Measurements from ENCODE around the gene SH3BP2.

The SH3BP2 gene

DNA sequence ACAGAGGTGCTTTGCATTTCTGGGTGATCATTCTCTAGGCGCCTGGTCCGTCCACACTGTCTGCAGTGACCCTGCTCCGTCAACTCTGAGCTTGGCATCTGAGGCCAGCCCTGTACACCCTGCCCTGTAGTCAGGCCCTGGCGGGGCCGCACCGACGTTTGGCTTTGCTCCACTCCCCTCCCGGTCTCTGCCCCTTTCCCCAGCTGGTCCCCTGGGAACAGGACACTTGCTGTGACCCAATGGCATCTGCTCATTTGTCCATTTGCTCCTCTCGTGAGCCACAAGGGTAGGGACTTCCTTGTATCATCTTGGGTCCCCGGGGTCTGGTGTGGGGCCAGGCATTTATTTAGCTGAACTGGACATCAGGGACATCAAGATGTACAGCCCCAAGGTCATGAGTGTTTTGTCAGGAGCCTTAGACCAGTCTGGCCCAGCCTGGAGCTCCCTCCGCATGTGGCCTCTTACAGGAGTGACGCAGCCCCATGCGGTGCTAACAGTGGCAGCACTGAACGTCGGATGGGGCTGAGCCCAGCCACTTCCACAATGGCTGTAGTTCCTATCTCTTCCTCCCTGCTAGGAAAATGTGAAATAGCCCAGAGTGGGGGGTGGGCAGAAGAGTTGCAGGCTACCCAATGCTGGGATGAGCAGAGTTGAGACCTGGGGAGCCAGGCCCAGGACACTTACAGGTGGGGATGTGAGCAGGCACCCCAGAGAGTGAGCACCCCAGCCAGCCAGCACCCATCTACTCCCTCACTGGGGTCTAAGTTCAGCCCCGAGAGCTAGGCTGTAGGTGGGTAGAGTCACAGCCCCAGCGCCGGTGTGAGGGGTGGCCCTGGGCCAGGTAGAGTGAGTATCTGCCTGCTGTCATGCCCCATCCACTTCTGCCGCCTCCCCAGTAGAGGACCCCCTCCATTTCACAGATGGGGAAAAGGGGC lies 2.0 kb upstream of the SH3BP2 start:
- DNase-seq (ENCODE audit: low read depth) = no peak

DNA sequence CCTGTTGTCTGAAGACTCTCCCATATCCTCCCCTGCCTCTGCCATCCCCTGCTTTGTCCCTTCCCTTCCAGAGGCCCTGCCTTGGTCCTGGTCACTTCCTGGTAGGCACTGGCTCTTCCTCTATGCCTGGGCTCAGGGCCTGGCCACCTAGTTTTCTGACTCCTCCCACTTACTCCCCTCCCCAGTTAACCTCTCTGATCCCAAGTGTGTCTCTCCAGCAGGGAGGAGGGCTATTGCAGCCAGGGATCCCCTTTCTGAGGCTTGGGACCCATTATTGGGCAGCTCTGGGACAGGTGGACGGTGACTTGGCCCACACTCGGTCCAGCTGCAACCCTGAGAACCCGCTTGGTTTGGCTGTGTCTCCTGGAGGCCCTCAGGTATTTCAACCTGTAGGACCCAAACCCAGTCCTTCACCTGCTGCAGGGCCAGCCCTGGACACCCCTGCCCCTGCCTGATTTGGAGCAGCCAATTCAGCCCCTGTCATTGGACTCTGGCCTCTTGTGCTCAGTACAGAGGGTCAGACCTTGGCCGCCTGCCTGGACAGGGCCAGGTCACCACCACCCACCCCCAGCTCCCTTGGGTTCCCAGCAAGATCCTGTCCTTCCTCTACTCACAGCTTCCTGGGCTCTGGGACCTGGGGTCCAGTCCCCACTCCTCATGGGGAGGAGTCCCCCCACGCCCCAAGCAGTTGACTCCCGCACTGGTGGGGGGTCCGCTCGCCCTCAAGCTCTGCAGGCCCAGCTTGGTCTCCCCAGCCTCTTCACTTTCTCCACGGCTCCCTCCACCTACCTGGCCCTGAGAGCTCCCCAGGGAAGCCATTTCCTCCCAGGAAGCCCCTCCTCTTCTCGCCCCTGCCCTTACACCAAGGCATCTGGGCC lies 1.1 kb upstream of the SH3BP2 start:
- no peak for DNase-seq (ENCODE audit: low read depth)

DNA sequence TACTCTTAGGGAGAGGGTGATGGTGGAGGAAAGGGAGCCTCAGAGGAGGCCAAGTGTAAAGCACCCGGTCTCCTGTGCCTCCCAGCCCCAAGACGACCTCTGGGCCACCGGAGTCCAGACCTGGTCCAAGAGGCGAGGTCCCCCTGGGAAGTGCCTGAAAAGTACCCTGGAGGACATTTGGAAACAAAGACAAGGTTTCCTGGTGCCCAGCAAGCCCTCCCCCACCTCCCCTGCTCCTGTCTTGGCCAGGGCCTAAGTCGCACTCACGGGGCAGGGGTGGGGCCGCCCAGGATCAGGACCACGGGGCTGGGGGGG lies 532 bp upstream of the SH3BP2 start:
- DNase-seq (ENCODE audit: low read depth) = no peak

DNA sequence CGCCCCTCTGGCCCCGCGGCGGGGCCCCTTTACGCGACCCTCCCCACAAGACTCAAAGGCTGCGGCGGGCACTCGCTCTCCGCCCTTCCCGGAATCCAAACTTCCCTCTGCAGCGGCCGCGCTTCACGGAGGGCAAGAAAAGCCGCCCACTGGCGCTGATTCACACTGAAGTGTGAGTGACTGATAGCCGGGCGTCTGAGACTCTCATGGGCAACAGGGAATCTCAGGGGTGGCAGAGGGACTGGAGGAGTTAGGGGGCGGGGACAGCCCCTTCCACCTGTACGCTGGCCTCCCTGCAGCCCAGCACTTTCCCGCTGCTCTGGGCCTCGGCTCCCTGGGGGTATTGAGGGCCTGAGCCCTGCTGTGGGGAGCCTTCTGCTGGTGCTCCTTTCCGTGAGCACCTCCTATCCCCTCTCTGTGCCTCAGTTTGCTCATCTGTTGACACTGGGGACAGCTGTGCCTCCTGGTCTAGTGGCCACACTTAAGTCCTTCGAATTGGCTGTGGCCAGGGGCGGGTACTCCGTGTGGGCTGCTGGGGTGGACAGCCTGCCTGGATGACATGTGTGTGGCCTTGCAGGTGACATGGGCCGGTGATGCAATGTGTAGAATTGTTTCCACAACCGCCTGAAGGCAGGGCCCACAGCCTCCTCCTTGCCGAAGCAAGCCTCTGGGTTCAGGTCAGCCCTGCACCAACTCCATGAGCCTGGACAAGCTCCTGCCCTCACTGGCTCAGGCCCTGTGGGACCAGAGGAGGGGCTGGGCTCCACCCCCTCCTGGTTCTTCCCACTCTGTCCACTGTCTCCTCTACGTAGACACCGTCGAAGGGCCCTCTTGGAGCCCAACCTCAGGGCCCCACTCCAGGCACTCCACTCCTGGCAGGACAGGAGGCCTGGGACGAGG lies 951 bp downstream of the SH3BP2 start:
- DNase-seq (ENCODE audit: low read depth) = peak; percentile 74

DNA sequence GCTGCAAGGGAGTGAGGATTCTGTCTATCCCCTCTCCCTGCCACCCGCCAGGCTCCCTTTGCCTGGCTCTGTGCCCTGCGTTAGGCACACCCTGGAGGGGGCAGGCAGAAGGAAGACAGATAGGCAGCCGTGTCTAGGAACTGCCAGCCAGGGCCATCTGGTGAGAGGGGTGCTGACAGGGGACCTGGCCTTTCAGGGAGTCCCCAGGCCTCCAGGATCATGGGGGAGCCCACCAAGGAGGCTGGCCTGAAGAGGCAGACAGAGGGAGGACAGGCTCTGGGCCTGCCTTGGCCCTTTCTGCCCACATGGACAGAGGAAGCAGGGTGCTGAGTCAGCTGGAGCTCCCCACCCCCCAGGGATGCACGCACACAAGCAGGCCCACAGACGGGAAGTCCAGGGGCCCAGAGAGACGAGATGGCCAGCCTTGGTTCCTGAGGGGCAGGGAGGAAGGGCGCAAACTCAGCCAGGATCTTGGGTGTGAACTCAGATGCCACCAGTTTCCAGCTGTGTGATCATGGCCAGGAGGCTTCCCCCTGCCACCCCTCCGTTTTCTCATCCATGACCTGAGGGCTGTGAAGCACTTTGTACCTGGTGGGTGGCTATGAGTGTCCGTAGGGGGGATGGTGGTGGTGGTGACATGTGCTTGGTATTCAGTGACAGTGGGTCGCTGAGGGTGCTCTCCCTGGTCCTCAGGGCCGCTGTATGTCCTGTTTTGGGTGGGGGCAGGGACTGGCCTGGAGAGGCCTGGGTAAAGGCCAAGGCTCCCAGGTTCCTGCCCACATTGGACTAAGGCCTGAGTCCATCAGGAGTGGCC lies 1.8 kb downstream of the SH3BP2 start:
- peak; percentile 76 for DNase-seq (ENCODE audit: low read depth)

DNA sequence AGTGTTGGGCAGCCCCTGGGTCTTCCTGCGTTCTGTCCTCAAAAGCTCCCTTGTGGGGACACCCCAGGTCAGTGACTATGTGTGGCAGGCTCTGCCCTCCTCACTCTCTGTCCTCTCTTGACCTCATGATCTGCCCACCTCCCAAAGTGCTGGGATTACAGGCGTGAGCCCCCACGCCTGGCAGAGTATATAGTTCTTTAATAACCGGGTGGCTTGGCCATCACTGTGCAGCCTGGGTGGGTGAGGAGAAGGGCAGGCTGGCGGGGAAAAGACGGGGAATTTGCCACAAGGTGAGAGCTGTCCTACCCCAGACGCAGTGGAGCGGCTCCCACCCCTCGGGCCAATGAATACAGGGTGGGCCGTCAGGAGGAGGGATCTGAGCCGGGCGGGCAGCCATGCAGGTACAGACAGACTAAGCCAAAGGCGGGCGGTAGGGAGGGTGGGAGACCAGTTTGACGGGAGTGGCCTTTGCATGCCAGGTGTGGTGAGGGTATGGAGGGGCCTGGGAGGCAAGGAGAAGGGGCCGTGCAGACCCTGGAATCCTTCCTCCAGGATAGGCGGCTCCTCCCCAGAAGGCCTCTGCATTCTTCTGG lies 2.5 kb downstream of the SH3BP2 start:
- DNase-seq (ENCODE audit: low read depth) = no peak

DNA sequence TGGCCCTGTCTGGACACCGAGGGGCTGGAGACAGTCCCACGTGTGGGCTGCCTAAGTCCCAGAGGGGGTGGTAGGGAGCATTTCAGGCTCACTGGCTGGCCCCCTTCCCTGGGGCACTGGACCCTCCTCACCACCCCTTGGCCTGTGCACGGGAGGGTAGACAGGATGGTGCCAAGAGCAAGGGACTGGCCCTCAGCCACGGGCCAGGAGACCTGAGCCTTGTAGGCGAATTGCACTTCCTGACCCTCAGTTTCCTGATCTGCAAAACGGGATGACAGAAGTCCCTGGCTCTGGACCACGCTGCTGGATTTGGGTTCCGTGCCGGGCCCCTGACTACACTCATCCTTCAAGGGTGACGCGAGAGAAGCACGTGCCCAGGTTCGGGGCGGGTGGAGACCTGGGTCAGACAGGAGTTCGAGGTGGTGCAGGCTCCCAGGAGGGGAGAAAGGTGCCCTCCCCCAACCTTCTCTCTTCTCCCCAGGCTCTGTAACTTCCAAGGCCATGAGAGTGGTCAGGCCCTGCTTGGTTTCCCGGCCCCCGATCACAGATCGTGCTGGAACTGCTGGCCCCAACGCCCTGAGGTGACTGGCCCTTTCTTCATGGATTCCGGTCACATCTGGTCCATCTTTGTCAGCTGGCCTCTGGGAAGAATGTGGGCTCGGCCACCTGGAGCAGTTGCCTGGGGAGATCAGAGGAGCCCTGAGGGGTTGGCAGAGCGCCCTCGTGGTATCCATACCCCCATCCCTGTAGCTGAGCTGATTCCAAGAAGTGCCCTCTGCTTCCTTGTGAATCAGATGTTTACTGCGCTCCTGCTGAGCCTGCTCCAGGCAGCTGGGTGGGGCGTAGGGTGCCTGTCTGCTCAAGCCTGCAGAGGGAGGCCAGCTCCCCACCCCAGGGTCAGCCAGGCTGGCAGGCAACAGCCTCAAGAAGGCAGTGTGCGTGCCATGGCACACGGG lies 3.3 kb downstream of the SH3BP2 start:
- peak; percentile 78 for DNase-seq (ENCODE audit: low read depth)

DNA sequence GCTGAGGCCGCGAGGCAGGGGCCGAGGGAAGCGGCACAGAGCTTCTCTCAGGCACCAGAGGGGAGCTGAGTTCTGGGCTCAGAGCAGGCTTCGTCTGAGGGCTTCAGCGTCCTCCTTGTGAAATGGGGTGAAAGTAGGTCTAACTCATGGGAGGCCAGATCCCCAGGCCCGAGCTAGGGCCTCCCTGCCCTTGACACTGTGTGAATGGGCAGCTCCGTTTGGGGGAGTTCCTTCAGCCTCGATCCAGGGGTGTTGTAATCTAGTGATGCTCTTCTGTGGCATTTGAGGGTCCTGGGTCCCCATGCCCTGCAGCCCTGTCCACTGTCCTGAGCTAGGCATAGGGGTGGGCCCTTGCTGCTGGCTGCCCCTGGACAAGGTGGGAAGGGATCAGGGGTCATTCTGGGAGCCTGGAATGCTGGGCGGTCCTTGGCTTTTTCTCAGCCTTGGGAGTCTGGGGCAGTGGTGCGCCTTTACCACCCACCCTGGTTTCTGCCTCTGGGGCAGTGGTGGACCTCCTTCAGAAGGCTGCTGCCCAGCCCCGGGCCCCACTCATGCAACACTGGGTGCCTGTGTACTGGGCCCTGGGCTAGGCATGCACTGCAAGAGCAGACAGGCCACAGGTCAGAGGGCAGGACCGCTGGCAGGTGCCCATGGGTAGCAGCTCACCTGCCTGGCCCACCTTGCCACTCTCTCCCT lies 4.1 kb downstream of the SH3BP2 start:
- DNase-seq (ENCODE audit: low read depth) = no peak

DNA sequence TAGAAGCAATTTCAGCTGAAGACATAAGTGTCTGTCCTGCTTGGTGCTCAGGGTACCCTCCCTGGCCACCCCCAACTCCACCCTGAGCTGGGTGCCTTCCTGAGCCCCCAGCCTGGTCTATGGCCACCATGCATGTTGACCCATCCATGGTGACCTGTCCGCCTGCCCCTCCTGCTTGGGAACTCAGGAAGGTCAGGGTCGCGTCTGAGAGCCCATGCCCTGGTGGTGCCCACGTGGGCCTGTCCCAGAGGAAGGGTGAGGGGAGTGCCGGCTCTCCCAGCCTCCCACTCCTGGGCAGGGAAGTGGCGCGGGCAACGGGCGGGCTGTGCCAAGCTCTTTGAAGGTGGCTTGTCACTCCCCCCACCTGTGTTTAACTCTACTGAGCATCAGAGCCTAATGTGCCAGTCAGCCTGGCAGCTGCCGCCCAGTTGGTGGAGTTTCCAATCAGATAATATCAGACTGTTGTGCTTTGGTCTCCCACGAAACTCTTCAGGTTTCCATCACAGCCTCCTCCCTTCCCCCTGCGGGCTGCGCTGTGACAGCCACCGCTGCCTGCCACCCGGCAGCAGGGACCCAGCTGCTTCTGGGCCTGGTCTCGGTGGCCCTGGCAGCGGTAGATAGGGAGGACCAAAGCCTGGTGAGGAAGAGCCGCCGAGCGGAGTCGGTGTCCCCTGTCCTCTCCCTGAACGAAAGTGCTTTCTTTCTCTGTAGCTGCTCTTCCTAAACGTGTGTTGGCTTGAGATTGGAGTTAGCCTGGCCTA lies 4.8 kb downstream of the SH3BP2 start:
- DNase-seq (ENCODE audit: low read depth) = no peak

DNA sequence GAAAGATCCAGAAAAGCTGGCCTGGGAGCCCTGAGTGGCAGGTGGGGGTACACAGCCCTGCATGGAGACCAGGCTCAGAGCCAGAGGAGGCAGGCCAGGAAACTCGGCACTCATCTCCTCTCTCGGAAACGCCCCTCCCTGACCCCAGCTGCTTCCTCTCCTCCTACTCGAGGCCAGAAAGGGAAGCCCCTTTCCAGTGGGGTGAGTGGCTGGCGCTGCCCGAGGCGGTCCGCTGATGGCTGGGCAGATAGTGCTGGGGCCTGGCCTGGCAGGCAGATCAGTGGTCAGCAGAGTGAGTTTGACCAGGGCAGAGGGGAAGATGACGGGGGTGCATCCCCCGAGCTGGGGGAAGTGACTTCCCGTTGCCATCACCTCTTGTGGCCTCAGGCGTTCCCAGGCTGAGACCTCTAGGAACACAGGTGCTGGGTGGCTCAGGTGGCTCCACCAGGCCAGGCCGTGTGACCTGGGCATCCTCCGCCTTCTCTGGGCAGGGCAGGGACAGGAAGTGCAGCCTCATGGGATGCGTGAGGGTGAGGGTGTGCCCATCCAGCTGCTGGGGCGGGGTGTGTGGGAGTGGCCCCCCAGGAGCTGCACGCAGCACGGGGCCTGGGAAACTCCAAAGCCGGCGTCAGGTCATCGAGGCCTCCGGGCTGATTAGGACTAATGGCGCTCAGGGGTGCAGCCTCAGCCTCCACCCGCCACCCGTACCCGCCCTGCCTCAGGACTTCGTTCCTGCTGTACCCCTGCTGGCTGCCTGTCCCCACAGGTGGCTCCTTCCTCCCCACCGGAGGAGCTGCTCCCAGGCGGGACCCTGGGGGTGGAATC lies 5.7 kb downstream of the SH3BP2 start:
- no peak for DNase-seq (ENCODE audit: low read depth)

DNA sequence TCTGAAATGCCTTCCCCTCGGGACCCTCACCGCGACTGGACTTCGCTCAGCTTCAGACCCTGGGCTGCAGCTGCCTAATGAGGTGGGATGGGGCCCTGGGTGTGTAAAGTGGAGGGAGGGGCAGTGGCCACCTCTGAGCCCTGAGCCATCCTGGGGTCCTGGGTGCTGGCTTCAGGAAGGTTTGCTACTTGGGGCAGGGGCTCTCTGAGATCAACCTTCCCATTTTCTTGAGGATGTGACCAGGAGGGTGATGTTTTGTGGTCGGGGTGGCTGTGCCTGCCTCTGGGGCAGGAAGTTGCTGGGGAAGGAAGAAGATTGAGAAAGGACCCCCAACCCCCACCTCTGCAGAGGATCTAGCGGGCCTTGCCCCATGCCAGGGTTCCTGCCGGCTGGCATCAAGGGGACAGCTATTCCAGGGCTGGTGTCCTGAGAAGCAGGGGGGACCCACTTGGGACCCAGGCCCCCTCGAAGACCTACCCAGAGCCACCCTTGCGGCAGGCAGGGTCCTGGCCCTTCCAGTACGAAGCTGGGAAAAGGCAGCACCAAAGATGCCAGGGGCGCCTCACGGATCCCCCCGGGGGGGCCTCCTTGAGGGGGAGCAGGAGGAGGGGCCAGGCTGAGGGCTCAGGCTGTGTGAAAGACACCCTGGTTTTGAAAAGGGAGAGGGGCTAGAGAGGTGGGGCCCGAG lies 6.5 kb downstream of the SH3BP2 start:
- no peak for DNase-seq (ENCODE audit: low read depth)

DNA sequence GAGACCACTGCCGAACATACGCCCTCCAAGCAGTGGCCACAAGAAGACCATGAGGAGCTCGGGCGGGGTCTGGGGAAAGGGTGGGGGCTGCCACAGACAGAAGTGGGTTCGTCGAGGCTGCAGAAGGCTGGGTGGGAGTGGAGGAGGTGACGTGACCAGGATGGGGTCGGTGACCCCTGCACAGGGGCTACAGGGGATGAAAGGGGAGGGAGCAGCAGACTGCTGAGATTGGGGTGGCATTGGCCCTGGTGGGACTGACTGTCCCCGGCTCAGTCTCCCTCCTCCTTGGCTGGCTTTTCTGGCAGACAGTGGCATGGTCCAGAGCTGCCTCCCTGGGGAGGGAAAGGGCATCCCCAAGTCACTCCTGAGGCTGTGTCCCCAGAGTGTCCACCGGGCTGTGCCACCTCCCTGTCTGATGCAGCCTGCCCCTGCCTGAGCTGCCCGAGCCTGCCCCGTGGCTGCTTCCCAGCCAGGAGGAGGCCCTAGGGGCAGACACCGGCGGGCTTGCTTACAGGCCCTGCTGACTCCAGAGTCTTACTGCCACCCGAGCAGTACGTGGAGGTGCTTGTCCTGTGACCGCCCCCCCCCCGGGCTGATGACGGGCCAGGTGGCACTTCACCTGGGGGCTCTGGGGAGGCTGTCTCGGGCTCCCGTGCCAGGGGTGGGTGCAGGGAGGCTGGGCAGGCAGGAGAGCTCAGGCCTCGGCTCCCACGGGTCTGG lies 7.2 kb downstream of the SH3BP2 start:
- DNase-seq (ENCODE audit: low read depth) = no peak

DNA sequence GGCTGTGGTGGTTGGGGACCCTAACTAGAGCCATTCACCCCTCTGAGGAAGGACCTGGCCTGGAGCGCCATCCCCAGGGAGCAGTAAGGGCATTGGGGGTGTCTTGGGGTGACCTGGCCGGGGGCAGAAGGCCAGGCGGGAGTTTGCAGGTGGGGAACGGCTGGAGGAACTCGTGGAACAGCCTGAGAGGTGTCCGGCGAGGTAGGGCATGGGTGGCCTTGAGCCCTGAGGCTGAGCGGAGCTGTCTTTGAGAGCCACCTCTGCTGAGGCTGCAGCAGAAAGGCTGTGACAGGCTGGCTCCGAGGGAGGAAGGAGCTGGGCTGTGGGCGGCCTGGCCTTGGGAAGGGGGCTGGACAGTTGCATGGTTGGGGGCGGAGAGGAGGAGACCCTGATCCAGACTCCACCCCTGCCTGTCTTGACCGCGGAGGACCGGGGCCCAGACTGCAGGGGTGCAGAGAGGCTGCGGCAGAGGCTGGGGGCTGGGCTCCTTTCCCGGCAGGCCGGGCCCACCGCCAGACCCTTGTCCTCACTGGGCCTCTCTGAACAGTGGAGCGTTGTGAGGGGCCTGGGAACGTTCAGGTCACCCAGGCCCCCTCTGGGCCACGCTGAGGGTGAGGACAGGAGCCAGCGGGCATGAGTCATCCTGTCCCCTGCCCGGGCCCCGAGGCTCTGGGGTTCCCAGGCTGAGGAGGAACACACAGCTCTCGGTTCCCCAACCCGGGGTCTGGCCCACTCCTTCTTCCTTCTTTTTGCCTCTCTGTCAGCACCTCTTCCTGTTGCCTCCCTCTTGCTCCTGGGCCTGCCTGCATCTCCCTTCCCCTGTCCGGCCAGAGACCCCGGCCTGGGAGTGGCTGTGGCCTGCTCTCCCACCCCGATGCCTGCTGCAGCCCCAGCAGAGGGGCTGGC lies 8.1 kb downstream of the SH3BP2 start:
- DNase-seq (ENCODE audit: low read depth) = peak; percentile 49

DNA sequence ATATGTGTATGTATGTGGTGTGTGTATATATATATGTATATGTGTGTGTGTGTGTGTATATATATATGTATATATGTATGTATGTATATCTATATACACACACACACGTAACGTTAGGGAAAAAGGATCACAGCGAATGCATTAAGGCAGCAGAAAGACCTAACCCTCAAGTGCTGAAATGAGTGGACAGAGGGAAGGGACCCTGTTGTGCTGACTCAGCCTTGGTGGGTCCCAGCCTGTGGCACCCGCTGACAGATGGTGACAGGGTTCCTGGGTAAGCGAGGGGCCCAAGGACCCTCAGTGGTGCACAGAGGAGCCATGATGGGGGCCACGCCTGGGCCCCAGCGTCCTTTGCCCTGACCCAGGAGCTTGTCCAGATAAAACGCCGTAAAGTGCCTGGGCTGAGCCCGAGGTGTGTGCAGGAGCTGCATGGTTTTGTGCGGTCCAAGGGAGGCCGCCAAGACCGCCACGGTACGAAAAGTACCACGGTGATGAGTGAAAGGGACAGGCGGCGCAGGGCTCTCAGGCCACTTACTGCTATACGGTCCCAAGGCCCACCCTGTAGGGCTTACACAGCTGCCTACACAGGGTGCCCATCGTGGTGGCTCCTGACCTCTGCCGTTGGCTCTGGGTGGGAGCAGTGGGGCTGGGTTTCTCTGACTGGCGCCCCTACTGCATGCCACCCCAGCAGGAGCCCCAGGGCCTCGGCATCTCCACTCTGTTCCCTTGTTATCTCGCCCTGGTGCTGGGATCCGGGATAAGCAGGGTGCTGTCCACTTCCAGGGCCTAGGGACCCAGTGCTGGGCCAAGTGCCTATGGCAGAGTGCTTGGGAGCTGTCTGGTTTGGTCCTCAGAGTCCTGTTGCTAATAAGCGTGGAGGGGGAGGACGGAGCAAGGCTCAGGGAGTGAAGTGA lies 10.0 kb downstream of the SH3BP2 start:
- DNase-seq (ENCODE audit: low read depth) = no peak

Data from ELR (cell line).